Measurements from ENCODE around the gene ADAMTSL4. TPM values are rescaled to one million over a fixed set of nuclear protein-coding genes. Genes with fewer than 3 reads are reported as not detected.

Gene ADAMTSL4
- total and polyA plus RNA-seq, 2 of the 8 experiments (the other 6 are each of a cell fraction or from before 2014, with no cell fraction given) = 4.2 to 5.4 TPM

DNA sequence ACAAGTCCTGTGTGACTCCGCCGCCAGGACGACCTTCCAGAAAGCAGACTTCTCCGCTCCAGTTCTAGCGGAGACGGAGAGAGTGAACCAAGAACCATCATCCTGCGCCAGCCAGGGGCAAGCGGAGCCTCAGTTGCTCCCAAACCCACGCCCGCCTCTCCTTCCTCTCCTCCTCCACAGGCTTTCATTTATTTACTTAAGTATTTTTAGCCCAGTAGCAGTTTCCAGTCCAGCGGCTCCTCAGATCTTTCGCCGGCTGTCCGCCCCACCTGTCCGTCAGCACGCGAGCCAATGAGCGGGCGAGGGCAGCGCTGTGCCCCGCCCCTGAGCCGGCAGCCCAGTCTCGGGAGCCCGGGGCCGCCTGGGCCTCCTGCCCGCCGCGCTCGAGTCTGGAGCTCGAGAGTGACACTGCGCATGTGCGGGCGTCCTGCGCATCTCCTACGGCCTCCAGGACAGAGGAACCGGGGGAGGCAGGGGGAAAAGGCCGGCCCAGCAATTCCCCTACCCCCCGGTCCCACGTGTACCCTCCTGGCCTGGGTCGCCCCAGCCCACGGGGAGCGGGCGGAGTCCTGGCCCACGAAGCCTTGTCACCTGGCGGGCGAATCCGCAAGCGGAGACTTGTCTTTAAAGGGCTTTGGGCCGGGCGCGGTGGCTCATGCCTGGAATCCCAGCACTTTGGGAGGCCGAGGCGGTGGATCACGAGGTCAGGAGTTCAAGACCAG lies 33.7 kb upstream of the ADAMTSL4 start, which contains the start of gene FALEC (continued):
- TF ChIP-seq BRCA1 (IDR thresholded peaks at IDR 0.05; ENCODE audit: low read depth, low read length) = no peak
- TF ChIP-seq SRF (IDR thresholded peaks at IDR 0.05; ENCODE audit: low read depth, low read length) = no peak
- TF ChIP-seq RFX5 (IDR thresholded peaks at IDR 0.05; ENCODE audit: borderline replicate concordance, low read depth, low read length) = no peak
- no peak for TF ChIP-seq SUZ12 (IDR thresholded peaks at IDR 0.05; ENCODE audit: low read length)
- TF ChIP-seq CHD2 (IDR thresholded peaks at IDR 0.05; ENCODE audit: low read length) = no peak
- TF ChIP-seq SIRT6 (IDR thresholded peaks at IDR 0.05; ENCODE audit: low read length) = no peak
- TF ChIP-seq KDM4A (IDR thresholded peaks at IDR 0.05; ENCODE audit: low read depth, low read length, severe bottlenecking) = peak; percentile 72
- peak; percentile 70; the same call in 1 of the 2 replicates for TF ChIP-seq SP4 (IDR thresholded peaks at IDR 0.05; ENCODE audit: low read length)
- peak; percentile 92 for TF ChIP-seq NRF1 (IDR thresholded peaks at IDR 0.05; ENCODE audit: low read depth, low read length)
- no peak for TF ChIP-seq CHD1 (IDR thresholded peaks at IDR 0.05; ENCODE audit: low read depth, low read length)
- 0 out of 4 replicates have a peak, but pooled peaks of 1 of the 2 experiments have one; percentile 5 for TF ChIP-seq RAD21 (IDR thresholded peaks at IDR 0.05 in 1 of 2, conservative IDR thresholded peaks at IDR 0.05 in 1 of 2; ENCODE audit: low read depth in 2 of 2, low read length in 2 of 2)
- TF ChIP-seq TAF1 (IDR thresholded peaks at IDR 0.05; ENCODE audit: low read depth, low read length) = no peak; the same call in none of the 2 replicates
- TF ChIP-seq ZNF274 (IDR thresholded peaks at IDR 0.05; ENCODE audit: borderline replicate concordance, extremely low read depth, low read length) = no peak
- no peak for TF ChIP-seq TEAD4 (IDR thresholded peaks at IDR 0.05; ENCODE audit: low read depth, low read length)
- TF ChIP-seq KDM5A (IDR thresholded peaks at IDR 0.05; ENCODE audit: low read length) = no peak
- TF ChIP-seq SAP30 (IDR thresholded peaks at IDR 0.05; ENCODE audit: insufficient read depth, insufficient replicate concordance, low read length) = no peak
- TF ChIP-seq TCF12 (IDR thresholded peaks at IDR 0.05; ENCODE audit: low read depth, low read length) = no peak
- no peak for TF ChIP-seq TAF7 (optimal IDR thresholded peaks at IDR 0.05; ENCODE audit: borderline replicate concordance, low read depth, low read length)
- no peak for TF ChIP-seq CBX8 (IDR thresholded peaks at IDR 0.05; ENCODE audit: borderline replicate concordance, low read depth, low read length)
- TF ChIP-seq, protein P1, sequence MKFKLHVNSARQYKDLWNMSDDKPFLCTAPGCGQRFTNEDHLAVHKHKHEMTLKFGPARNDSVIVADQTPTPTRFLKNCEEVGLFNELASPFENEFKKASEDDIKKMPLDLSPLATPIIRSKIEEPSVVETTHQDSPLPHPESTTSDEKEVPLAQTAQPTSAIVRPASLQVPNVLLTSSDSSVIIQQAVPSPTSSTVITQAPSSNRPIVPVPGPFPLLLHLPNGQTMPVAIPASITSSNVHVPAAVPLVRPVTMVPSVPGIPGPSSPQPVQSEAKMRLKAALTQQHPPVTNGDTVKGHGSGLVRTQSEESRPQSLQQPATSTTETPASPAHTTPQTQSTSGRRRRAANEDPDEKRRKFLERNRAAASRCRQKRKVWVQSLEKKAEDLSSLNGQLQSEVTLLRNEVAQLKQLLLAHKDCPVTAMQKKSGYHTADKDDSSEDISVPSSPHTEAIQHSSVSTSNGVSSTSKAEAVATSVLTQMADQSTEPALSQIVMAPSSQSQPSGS (IDR thresholded peaks at IDR 0.05; ENCODE audit: low read length) = no peak
- no peak for TF ChIP-seq HDAC6 (IDR thresholded peaks at IDR 0.05; ENCODE audit: low read depth, low read length)
- TF ChIP-seq, protein P2, sequence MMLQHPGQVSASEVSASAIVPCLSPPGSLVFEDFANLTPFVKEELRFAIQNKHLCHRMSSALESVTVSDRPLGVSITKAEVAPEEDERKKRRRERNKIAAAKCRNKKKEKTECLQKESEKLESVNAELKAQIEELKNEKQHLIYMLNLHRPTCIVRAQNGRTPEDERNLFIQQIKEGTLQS (IDR thresholded peaks at IDR 0.05; ENCODE audit: insufficient read depth, low read depth, low read length) = no peak
- peak in 1 of 2 experiments; percentile 30; a peak in 2 of 3 replicates for TF ChIP-seq POLR2A (IDR thresholded peaks at IDR 0.05; ENCODE audit: control extremely low read depth in 1 of 2, low read depth in 2 of 2, low read length in 2 of 2)
